Activated CD4-positive, alpha-beta T cell treated with anti-CD3 and anti-CD28 coated beads for 4 hours (primary cell): ENCODE results near the gene PIGV.
"Not testable (repeated sequence)": the region's sequence is repeated elsewhere in the genome, so short reads cannot be mapped to it uniquely, and the experiment has no call there.

Experiments used
- DNase-seq, 2 donors: peaks; one replicate each; pipeline ENCODE4 v3.0.0-alpha.2; 2020

PIGV gene

GRCh38 chr1:26797627-26798026 lies 9.9 kb downstream of the PIGV start:
- no peak for DNase-seq

GRCh38 chr1:26799479-26800142 lies 11.9 kb downstream of the PIGV start:
- peak; percentile 38 to 45 for DNase-seq

GRCh38 chr1:26803932-26804331 lies 16.2 kb downstream of the PIGV start:
- DNase-seq: not testable (repeated sequence)

- peak; percentile 71 to 84 for DNase-seq
Measured at GRCh38 chr1:26810105-26810504, 22.4 kb downstream of the PIGV start.

- no peak for DNase-seq
Measured at GRCh38 chr1:26811057-26811456, 23.3 kb downstream of the PIGV start.

GRCh38 chr1:26811708-26812107 lies 24.0 kb downstream of the PIGV start:
- DNase-seq: no peak

GRCh38 chr1:26814377-26814776 lies 26.6 kb downstream of the PIGV start:
- DNase-seq: no peak

- no peak for DNase-seq
Measured at GRCh38 chr1:26814893-26815292, 27.1 kb downstream of the PIGV start.

GRCh38 chr1:26820784-26821269 lies 33.1 kb downstream of the PIGV start:
- peak in 1 of 2 donors; percentile 37 for DNase-seq

GRCh38 chr1:26822737-26823395 lies 35.1 kb downstream of the PIGV start:
- no peak for DNase-seq

- DNase-seq: no peak
Measured at GRCh38 chr1:26824731-26825130, 37.0 kb downstream of the PIGV start.

GRCh38 chr1:26826261-26827105 lies 38.7 kb downstream of the PIGV start, which contains the start of gene ZDHHC18:
ZDHHC18 (plus strand) TSS chr1:26826688; CDS start chr1:26826805, 117 bp downstream.
- DNase-seq: peak; percentile 62 to 69

- no peak for DNase-seq
Measured at GRCh38 chr1:26827106-26827604, 39.4 kb downstream of the PIGV start.

GRCh38 chr1:26827663-26828062 lies 39.9 kb downstream of the PIGV start:
- no peak for DNase-seq

- DNase-seq: peak; percentile 36 to 45
Measured at GRCh38 chr1:26828411-26828991, 40.8 kb downstream of the PIGV start.

- no peak for DNase-seq
Measured at GRCh38 chr1:26829184-26829911, 41.6 kb downstream of the PIGV start.

GRCh38 chr1:26831059-26831458 lies 43.3 kb downstream of the PIGV start:
- no peak for DNase-seq

- DNase-seq: no peak
Measured at GRCh38 chr1:26831546-26832248, 43.9 kb downstream of the PIGV start.

- no peak for DNase-seq
Measured at GRCh38 chr1:26832249-26832960, 44.7 kb downstream of the PIGV start.
